GM20431 (cell line): ENCODE results near the gene TMEM123.

Experiments used
- in situ Hi-C: fragments of 300-500 bp; cut with MseI, MboI; formaldehyde crosslinking; loops from one replicate; pipeline ENCODE4 v1.15.0; 2020; ENCODE audit warnings: low sequenced_read_pairs; ENCODE audit not compliant: unreplicated experiment

TMEM123 gene

GRCh38 chr11:102405501-102405900 lies 47.1 kb downstream of the TMEM123 start:
- in situ Hi-C loops, result no loop called here

- in situ Hi-C loops, result no loop called here
These were observed 50.0 kb downstream of the TMEM123 start for GRCh38 chr11:102402548-102402947.

GRCh38 chr11:102401905-102402304 lies 50.7 kb downstream of the TMEM123 start:
- in situ Hi-C loops, result no loop called here

- in situ Hi-C loops, result no loop called here
These were observed 52.0 kb downstream of the TMEM123 start for GRCh38 chr11:102400603-102401002.

- in situ Hi-C loops, result loop anchor here (25.0 kb wide), 1 partner anchor 88 kb away; no protein-coding TSS in a partner anchor
These were observed 53.4 kb downstream of the TMEM123 start for GRCh38 chr11:102399189-102399588.

GRCh38 chr11:102398297-102398696 lies 54.3 kb downstream of the TMEM123 start:
- in situ Hi-C loops, result loop anchor here (25.0 kb wide), 1 partner anchor 89 kb away; no protein-coding TSS in a partner anchor

GRCh38 chr11:102396708-102397563 lies 55.6 kb downstream of the TMEM123 start:
- in situ Hi-C loops, result loop anchor here (25.0 kb wide), 1 partner anchor 90 kb away; no protein-coding TSS in a partner anchor

GRCh38 chr11:102395720-102396393 lies 56.7 kb downstream of the TMEM123 start:
- in situ Hi-C loops, result loop anchor here (25.0 kb wide), 1 partner anchor 91 kb away; no protein-coding TSS in a partner anchor

- in situ Hi-C loops, result loop anchor here (25.0 kb wide), 1 partner anchor 94 kb away; no protein-coding TSS in a partner anchor
These were observed 59.3 kb downstream of the TMEM123 start for GRCh38 chr11:102393272-102393730.

- in situ Hi-C loops, result loop anchor here (25.0 kb wide), 1 partner anchor 96 kb away; no protein-coding TSS in a partner anchor
These were observed 60.9 kb downstream of the TMEM123 start for GRCh38 chr11:102391549-102392237.

- in situ Hi-C loops, result loop anchor here (25.0 kb wide), 1 partner anchor 96 kb away; no protein-coding TSS in a partner anchor
These were observed 61.7 kb downstream of the TMEM123 start for GRCh38 chr11:102390667-102391465.

- in situ Hi-C loops, result loop anchor here (25.0 kb wide), 1 partner anchor 98 kb away; no protein-coding TSS in a partner anchor
These were observed 63.3 kb downstream of the TMEM123 start for GRCh38 chr11:102389253-102389652.

- in situ Hi-C loops, result loop anchor here (25.0 kb wide), 1 partner anchor 100 kb away; no protein-coding TSS in a partner anchor
These were observed 65.4 kb downstream of the TMEM123 start for GRCh38 chr11:102387043-102387781.

GRCh38 chr11:102386136-102386734 lies 66.3 kb downstream of the TMEM123 start:
- in situ Hi-C loops, result loop anchor here (25.0 kb wide), 1 partner anchor 101 kb away; no protein-coding TSS in a partner anchor

- in situ Hi-C loops, result loop anchor here (25.0 kb wide), 1 partner anchor 102 kb away; no protein-coding TSS in a partner anchor
These were observed 67.2 kb downstream of the TMEM123 start for GRCh38 chr11:102385085-102386007.

GRCh38 chr11:102384419-102385079 lies 68.0 kb downstream of the TMEM123 start:
- in situ Hi-C loops, result loop anchor here (25.0 kb wide), 1 partner anchor 103 kb away; no protein-coding TSS in a partner anchor
